ENCODE measurements around the gene MAN2A1.

MAN2A1 gene

GRCh38 chr5:109910874-109911273, 221.1 kb downstream of the MAN2A1 start:
- DNase-seq (ENCODE audit: low read depth): no peak

GRCh38 chr5:109911731-109912130, 222.0 kb downstream of the MAN2A1 start:
- DNase-seq (ENCODE audit: low read depth): peak; percentile 63

- no peak for DNase-seq (ENCODE audit: low read depth)
Observed at GRCh38 chr5:109914906-109915305, 225.2 kb downstream of the MAN2A1 start.

GRCh38 chr5:109916481-109917153, 226.9 kb downstream of the MAN2A1 start:
- no peak for DNase-seq (ENCODE audit: low read depth)
